CD4-positive, alpha-beta T cell treated with Interleukin-6 at 100 ng/mL for 8 hours (primary cell): ENCODE data around the gene NKX1-1.
"Not testable (repeated sequence)": the region's sequence is repeated elsewhere in the genome, so short reads cannot be mapped to it uniquely, and the experiment has no call there.

ENCODE experiments used
- DNase-seq: peaks from one replicate; pipeline ENCODE4 v3.0.0-alpha.2; 2020; ENCODE audit warnings: mixed read lengths, low spot score

Gene NKX1-1

GRCh38 chr4:1406394-1406980 is at the start of gene NKX1-1:
NKX1-1 (minus strand) TSS chr4:1406442; CDS start chr4:1406442, 0 bp downstream.
- DNase-seq: no peak

- no peak for DNase-seq
Observed at GRCh38 chr4:1453731-1454130, 47.5 kb upstream of the NKX1-1 start.

GRCh38 chr4:1452431-1453051 is 46.3 kb upstream of the NKX1-1 start:
- DNase-seq: no peak

- no peak for DNase-seq
Observed at GRCh38 chr4:1451752-1452122, 45.5 kb upstream of the NKX1-1 start.

- no peak for DNase-seq
Observed at GRCh38 chr4:1451106-1451751, 45.0 kb upstream of the NKX1-1 start.

- DNase-seq: no peak
Observed at GRCh38 chr4:1449833-1450741, 43.8 kb upstream of the NKX1-1 start.

- DNase-seq: no peak
Observed at GRCh38 chr4:1449475-1449832, 43.2 kb upstream of the NKX1-1 start.

- DNase-seq: no peak
Observed at GRCh38 chr4:1448589-1449420, 42.6 kb upstream of the NKX1-1 start.

GRCh38 chr4:1447676-1448588 is 41.7 kb upstream of the NKX1-1 start:
- DNase-seq: no peak

GRCh38 chr4:1446502-1447386 is 40.5 kb upstream of the NKX1-1 start:
- no peak for DNase-seq

GRCh38 chr4:1445716-1446445 is 39.6 kb upstream of the NKX1-1 start:
- no peak for DNase-seq

GRCh38 chr4:1443688-1444172 is 37.5 kb upstream of the NKX1-1 start:
- DNase-seq: not testable (repeated sequence)

- no peak for DNase-seq
Observed at GRCh38 chr4:1427010-1427409, 20.8 kb upstream of the NKX1-1 start.

- no peak for DNase-seq
Observed at GRCh38 chr4:1421657-1422056, 15.4 kb upstream of the NKX1-1 start.

- DNase-seq: no peak
Observed at GRCh38 chr4:1419708-1420107, 13.5 kb upstream of the NKX1-1 start.

GRCh38 chr4:1418494-1419285 is 12.4 kb upstream of the NKX1-1 start:
- no peak for DNase-seq

- DNase-seq: no peak
Observed at GRCh38 chr4:1417522-1418390, 11.5 kb upstream of the NKX1-1 start.
